ENCODE results near the gene GSG1L2. TPM values are rescaled to one million over a fixed set of nuclear protein-coding genes. Genes with fewer than 3 reads are reported as not detected.

GSG1L2 gene
- total RNA-seq, 1 donor from 2014 or later, result not detected

- Mint-ChIP-seq H3K27ac (ENCODE audit: unreplicated experiment) (peak overlapping the region; percentile 12), H3K4me3 (ENCODE audit: unreplicated experiment) (no peak overlapping the region), H3K9me3 (ENCODE audit: unreplicated experiment) (no peaks in the 10 kb centered on the region), H3K27me3 (ENCODE audit: low read depth, unreplicated experiment) (peaks cover 2% of the 10 kb centered on the region), H3K4me1 (ENCODE audit: low read depth, unreplicated experiment) (no peaks in the 10 kb centered on the region), H3K36me3 (ENCODE audit: low read depth, unreplicated experiment) (no peaks in the 10 kb centered on the region)
- H3K4me3 ChIP-seq (ENCODE audit: insufficient read depth, low read depth, low read length), result no peak overlapping the region
- H3K79me2 ChIP-seq (ENCODE audit: insufficient read depth, low read length), result no peaks in the 10 kb centered on the region
- TF ChIP-seq CTCF (IDR thresholded peaks at IDR 0.05; ENCODE audit: insufficient read depth, low read depth, low read length) (no peak), EZH2 (IDR thresholded peaks at IDR 0.05; ENCODE audit: insufficient read depth, low read length) (no peak)
- H3K27ac ChIP-seq (ENCODE audit: low read depth, low read length), result no peak overlapping the region
- H4K20me1 ChIP-seq (ENCODE audit: insufficient read depth, low read length), result no peaks in the 10 kb centered on the region
- no peak overlapping the region for H2AFZ ChIP-seq (ENCODE audit: low read depth, low read length)
- H3K9me3 ChIP-seq (ENCODE audit: insufficient read depth, low read depth, low read length), result no peaks in the 10 kb centered on the region
- FAIRE-seq (no peak), DNase-seq (ENCODE audit: low read depth) (no peak)
- H3K4me2 ChIP-seq (ENCODE audit: low read length), result no peak overlapping the region
- no peak overlapping the region for H3K9ac ChIP-seq (ENCODE audit: low read length)
- no peaks in the 10 kb centered on the region for H3K4me1 ChIP-seq (ENCODE audit: insufficient read depth, low read length)
- H3K27me3 ChIP-seq (ENCODE audit: insufficient read depth, low read length), result no peaks in the 10 kb centered on the region
- no peaks in the 10 kb centered on the region for H3K36me3 ChIP-seq (ENCODE audit: insufficient read depth, low read length)
Measured at GRCh38 chr17:9802294-9802693, 19.6 kb downstream of the GSG1L2 start.

- Histone ChIP-seq H3K27ac (ENCODE audit: low read depth, low read length) (no peak overlapping the region), H3K4me2 (ENCODE audit: low read length) (no peak overlapping the region), H3K9me3 (ENCODE audit: insufficient read depth, low read depth, low read length) (no peaks in the 10 kb centered on the region), H3K9ac (ENCODE audit: low read length) (no peak overlapping the region), H3K27me3 (ENCODE audit: insufficient read depth, low read length) (no peaks in the 10 kb centered on the region), H3K4me1 (ENCODE audit: insufficient read depth, low read length) (no peaks in the 10 kb centered on the region), H3K79me2 (ENCODE audit: insufficient read depth, low read length) (no peaks in the 10 kb centered on the region), H4K20me1 (ENCODE audit: insufficient read depth, low read length) (no peaks in the 10 kb centered on the region), H2AFZ (ENCODE audit: low read depth, low read length) (no peak overlapping the region), H3K36me3 (ENCODE audit: insufficient read depth, low read length) (no peaks in the 10 kb centered on the region), H3K4me3 (ENCODE audit: insufficient read depth, low read depth, low read length) (no peak overlapping the region)
- no peak overlapping the region for H3K4me3 Mint-ChIP-seq (ENCODE audit: unreplicated experiment)
- H3K27ac Mint-ChIP-seq (ENCODE audit: unreplicated experiment), result no peak overlapping the region
- no peaks in the 10 kb centered on the region for H3K4me1 Mint-ChIP-seq (ENCODE audit: low read depth, unreplicated experiment)
- H3K27me3 Mint-ChIP-seq (ENCODE audit: low read depth, unreplicated experiment), result peaks cover 2% of the 10 kb centered on the region
- no peaks in the 10 kb centered on the region for H3K36me3 Mint-ChIP-seq (ENCODE audit: low read depth, unreplicated experiment)
- TF ChIP-seq EZH2 (IDR thresholded peaks at IDR 0.05; ENCODE audit: insufficient read depth, low read length) (no peak), CTCF (IDR thresholded peaks at IDR 0.05; ENCODE audit: insufficient read depth, low read depth, low read length) (no peak)
- H3K9me3 Mint-ChIP-seq (ENCODE audit: unreplicated experiment), result no peaks in the 10 kb centered on the region
- no peak for DNase-seq (ENCODE audit: low read depth)
- FAIRE-seq, result no peak
Measured at GRCh38 chr17:9801505-9801904, 20.4 kb downstream of the GSG1L2 start.

- Mint-ChIP-seq H3K27me3 (ENCODE audit: low read depth, unreplicated experiment) (peaks cover 12% of the 10 kb centered on the region), H3K4me1 (ENCODE audit: low read depth, unreplicated experiment) (no peaks in the 10 kb centered on the region), H3K9me3 (ENCODE audit: unreplicated experiment) (no peaks in the 10 kb centered on the region), H3K36me3 (ENCODE audit: low read depth, unreplicated experiment) (no peaks in the 10 kb centered on the region), H3K4me3 (ENCODE audit: unreplicated experiment) (no peak overlapping the region), H3K27ac (ENCODE audit: unreplicated experiment) (no peak overlapping the region)
- no peaks in the 10 kb centered on the region for H3K27me3 ChIP-seq (ENCODE audit: insufficient read depth, low read length)
- FAIRE-seq (no peak), DNase-seq (ENCODE audit: low read depth) (no peak)
- no peak overlapping the region for H3K9ac ChIP-seq (ENCODE audit: low read length)
- no peak overlapping the region for H3K4me2 ChIP-seq (ENCODE audit: low read length)
- H3K79me2 ChIP-seq (ENCODE audit: insufficient read depth, low read length), result no peaks in the 10 kb centered on the region
- H3K27ac ChIP-seq (ENCODE audit: low read depth, low read length), result no peak overlapping the region
- TF ChIP-seq CTCF (IDR thresholded peaks at IDR 0.05; ENCODE audit: insufficient read depth, low read depth, low read length) (no peak), EZH2 (IDR thresholded peaks at IDR 0.05; ENCODE audit: insufficient read depth, low read length) (no peak)
- no peak overlapping the region for H2AFZ ChIP-seq (ENCODE audit: low read depth, low read length)
- no peak overlapping the region for H3K4me3 ChIP-seq (ENCODE audit: insufficient read depth, low read depth, low read length)
- no peaks in the 10 kb centered on the region for H3K9me3 ChIP-seq (ENCODE audit: insufficient read depth, low read depth, low read length)
- H4K20me1 ChIP-seq (ENCODE audit: insufficient read depth, low read length), result no peaks in the 10 kb centered on the region
- no peaks in the 10 kb centered on the region for H3K4me1 ChIP-seq (ENCODE audit: insufficient read depth, low read length)
- no peaks in the 10 kb centered on the region for H3K36me3 ChIP-seq (ENCODE audit: insufficient read depth, low read length)
Measured at GRCh38 chr17:9798724-9799123, 23.2 kb downstream of the GSG1L2 start.
